ENCODE data around the gene TPBG.
"Not testable (repeated sequence)": the region's sequence is repeated elsewhere in the genome, so short reads cannot be mapped to it uniquely, and the experiment has no call there.

The TPBG gene

GRCh38 chr6:82376636-82377035 is 13.0 kb downstream of the TPBG start:
- DNase-seq (ENCODE audit: low spot score), result no peak

GRCh38 chr6:82380566-82381185 is 17.1 kb downstream of the TPBG start:
- no peak for DNase-seq (ENCODE audit: low spot score)

- DNase-seq (ENCODE audit: low spot score), result no peak
Measured at GRCh38 chr6:82381278-82381677, 17.7 kb downstream of the TPBG start.

GRCh38 chr6:82385102-82385501 is 21.5 kb downstream of the TPBG start:
- DNase-seq (ENCODE audit: low spot score), result no peak

GRCh38 chr6:82385546-82385945 is 21.9 kb downstream of the TPBG start:
- DNase-seq (ENCODE audit: low spot score), result no peak

GRCh38 chr6:82385961-82386360 is 22.3 kb downstream of the TPBG start:
- DNase-seq (ENCODE audit: low spot score), result no peak

GRCh38 chr6:82394770-82395169 is 31.2 kb downstream of the TPBG start:
- not testable (repeated sequence) for DNase-seq (ENCODE audit: low spot score)

- DNase-seq (ENCODE audit: low spot score), result no peak
Measured at GRCh38 chr6:82396964-82397751, 33.5 kb downstream of the TPBG start.

GRCh38 chr6:82397962-82398692 is 34.5 kb downstream of the TPBG start:
- DNase-seq (ENCODE audit: low spot score), result no peak

- DNase-seq (ENCODE audit: low spot score), result no peak
Measured at GRCh38 chr6:82408952-82409431, 45.4 kb downstream of the TPBG start.

- no peak for DNase-seq (ENCODE audit: low spot score)
Measured at GRCh38 chr6:82410151-82410648, 46.6 kb downstream of the TPBG start.

- DNase-seq (ENCODE audit: low spot score), result no peak
Measured at GRCh38 chr6:82413868-82414267, 50.3 kb downstream of the TPBG start.

- no peak for DNase-seq (ENCODE audit: low spot score)
Measured at GRCh38 chr6:82415820-82416219, 52.2 kb downstream of the TPBG start.

- DNase-seq (ENCODE audit: low spot score), result no peak
Measured at GRCh38 chr6:82416346-82416745, 52.7 kb downstream of the TPBG start.

Data from CD4-positive, alpha-beta T cell treated with Interleukin-15 for 4 hours (primary cell).